Measurements from ENCODE around the gene CYTL1.

CYTL1 gene

DNA sequence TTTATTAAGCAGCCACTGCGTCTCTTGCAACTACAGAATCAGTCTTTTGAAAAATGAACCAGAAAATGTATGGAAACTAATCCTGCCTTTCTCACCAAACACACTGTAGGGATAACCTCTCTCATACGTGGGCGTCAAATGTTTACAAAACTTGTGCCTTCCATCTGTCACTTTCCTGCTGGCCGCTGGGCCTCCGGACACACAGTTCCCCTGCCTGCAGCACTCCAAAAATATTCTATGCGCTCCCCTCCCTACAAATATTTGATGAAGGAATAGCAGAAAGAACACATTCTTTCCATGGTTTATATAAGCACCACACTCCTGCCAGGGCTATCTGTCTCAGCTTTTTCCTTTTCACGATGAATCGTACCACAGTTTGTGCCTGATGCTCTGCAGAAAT is 14.9 kb upstream of the CYTL1 start:
- no peak for DNase-seq (ENCODE audit: low read depth)
- TF ChIP-seq, protein P1, sequence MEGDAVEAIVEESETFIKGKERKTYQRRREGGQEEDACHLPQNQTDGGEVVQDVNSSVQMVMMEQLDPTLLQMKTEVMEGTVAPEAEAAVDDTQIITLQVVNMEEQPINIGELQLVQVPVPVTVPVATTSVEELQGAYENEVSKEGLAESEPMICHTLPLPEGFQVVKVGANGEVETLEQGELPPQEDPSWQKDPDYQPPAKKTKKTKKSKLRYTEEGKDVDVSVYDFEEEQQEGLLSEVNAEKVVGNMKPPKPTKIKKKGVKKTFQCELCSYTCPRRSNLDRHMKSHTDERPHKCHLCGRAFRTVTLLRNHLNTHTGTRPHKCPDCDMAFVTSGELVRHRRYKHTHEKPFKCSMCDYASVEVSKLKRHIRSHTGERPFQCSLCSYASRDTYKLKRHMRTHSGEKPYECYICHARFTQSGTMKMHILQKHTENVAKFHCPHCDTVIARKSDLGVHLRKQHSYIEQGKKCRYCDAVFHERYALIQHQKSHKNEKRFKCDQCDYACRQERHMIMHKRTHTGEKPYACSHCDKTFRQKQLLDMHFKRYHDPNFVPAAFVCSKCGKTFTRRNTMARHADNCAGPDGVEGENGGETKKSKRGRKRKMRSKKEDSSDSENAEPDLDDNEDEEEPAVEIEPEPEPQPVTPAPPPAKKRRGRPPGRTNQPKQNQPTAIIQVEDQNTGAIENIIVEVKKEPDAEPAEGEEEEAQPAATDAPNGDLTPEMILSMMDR (IDR thresholded peaks at IDR 0.05; ENCODE audit: insufficient read depth, low read depth, low read length, missing control alignments): no peak
- H3K4me3 ChIP-seq (ENCODE audit: low read length): no peak overlapping the region

DNA sequence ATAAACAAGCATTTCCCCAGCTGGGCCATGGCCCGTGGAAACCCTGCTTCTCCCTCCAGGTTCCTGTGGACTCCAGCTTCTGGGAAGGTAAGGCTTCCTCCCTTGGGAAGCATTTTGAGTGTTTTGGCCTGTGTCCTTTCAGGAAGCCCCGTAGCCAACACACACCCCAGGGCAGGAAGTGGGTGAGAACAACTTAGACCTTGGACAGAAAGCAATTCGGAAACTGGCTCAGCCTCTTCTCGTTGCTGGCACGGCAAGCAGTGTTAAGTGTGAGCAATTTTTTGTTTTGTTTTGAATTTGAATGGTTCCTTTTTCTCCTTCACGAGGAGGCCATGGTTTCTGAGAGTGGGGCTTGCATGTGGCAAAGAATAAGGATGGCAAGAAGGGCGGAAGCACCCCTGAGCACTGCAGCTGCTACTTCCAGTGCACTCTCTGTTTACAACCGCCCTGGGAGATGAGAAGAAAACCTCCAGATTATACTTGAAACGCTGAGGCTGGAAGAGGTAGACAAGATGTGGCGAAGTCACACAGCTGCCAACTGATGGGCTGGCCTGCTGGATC is 14.1 kb upstream of the CYTL1 start:
- no peak overlapping the region for H3K4me3 ChIP-seq (ENCODE audit: low read length)
- no peak for DNase-seq (ENCODE audit: low read depth)
- TF ChIP-seq, protein P1 (IDR thresholded peaks at IDR 0.05; ENCODE audit: insufficient read depth, low read depth, low read length, missing control alignments): no peak

DNA sequence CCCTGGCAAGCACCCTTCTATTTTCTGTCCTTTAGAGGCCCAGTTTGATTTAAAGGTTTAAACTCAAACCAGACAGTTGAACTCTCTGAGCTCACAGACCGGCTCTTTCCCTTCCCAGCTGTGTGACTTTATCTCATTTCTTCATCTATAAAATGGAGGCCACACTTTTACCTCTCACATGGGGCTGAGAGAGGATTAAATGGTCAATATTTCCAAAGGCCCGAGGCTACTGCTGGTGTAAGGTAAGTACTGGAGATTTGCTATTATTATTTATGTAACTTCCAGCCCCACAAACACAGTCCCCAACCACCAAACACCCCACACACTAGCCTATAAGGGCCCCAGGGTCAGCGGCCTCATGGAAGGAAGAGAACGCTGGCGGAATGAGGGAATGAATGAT is 13.6 kb upstream of the CYTL1 start:
- DNase-seq (ENCODE audit: low read depth): no peak
- no peak overlapping the region for H3K4me3 ChIP-seq (ENCODE audit: low read length)
- TF ChIP-seq, protein P1 (IDR thresholded peaks at IDR 0.05; ENCODE audit: insufficient read depth, low read depth, low read length, missing control alignments): no peak

DNA sequence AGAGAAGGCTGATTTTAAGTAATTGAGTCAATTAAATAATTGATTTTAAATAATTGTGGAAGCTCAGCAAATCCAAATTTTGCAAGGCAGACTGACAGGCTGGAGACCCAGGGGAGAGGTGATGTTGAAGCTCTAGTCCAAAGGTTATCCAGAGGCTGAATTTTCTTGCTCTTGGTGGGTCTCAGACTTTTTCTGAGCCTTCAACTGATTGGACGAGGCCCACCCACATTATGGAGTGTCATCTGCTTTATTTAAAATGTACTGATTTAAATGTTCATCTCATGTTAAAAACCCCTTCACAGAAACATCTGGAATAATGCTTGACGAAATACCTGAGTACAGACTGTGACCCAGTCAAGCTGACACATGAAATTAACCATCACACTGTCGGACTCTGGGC is 11.7 kb upstream of the CYTL1 start:
- H3K4me3 ChIP-seq (ENCODE audit: low read length): no peak overlapping the region
- TF ChIP-seq, protein P1 (IDR thresholded peaks at IDR 0.05; ENCODE audit: insufficient read depth, low read depth, low read length, missing control alignments): no peak
- no peak for DNase-seq (ENCODE audit: low read depth)

DNA sequence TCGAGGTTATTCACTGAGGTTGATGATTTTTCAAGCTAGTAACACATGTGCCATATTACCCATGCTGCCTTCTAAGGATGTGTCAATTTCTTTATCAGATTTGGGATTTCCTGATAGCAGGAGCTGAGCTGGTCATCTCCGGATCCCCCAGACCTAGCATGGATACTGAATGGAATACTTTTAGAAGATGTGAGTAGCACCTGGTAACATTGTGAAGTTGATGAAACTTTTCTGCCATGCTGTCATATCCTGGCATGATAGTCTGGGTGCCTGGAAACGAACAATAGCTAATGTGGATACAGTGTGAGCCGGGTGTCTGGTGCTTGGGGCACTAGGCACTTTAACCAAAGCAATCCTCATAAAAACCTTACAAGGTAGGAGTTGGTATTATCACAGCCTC is 11.0 kb upstream of the CYTL1 start:
- no peak for DNase-seq (ENCODE audit: low read depth)
- no peak overlapping the region for H3K4me3 ChIP-seq (ENCODE audit: low read length)
- TF ChIP-seq, protein P1 (IDR thresholded peaks at IDR 0.05; ENCODE audit: insufficient read depth, low read depth, low read length, missing control alignments): no peak

DNA sequence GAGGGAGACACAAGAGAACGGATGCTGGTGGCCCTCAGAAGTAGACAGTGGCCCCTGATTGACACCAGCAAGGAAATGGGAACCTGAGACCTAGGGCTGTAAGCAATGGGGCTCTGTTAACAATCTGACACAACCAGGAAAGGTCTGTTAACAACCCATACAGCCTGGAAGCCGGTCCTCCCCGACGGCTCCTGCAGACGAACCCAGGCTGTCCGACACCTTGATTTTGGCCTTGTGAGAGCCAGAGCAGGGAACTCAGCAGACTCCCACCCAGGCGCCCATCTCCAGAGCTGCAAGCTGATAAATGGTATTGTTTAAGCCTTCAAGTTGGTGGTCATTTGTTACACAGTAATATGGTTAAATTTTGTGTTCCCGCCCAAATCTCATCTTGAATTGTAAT is 10.2 kb upstream of the CYTL1 start:
- TF ChIP-seq, protein P1 (IDR thresholded peaks at IDR 0.05; ENCODE audit: insufficient read depth, low read depth, low read length, missing control alignments): no peak
- no peak overlapping the region for H3K4me3 ChIP-seq (ENCODE audit: low read length)
- no peak for DNase-seq (ENCODE audit: low read depth)

DNA sequence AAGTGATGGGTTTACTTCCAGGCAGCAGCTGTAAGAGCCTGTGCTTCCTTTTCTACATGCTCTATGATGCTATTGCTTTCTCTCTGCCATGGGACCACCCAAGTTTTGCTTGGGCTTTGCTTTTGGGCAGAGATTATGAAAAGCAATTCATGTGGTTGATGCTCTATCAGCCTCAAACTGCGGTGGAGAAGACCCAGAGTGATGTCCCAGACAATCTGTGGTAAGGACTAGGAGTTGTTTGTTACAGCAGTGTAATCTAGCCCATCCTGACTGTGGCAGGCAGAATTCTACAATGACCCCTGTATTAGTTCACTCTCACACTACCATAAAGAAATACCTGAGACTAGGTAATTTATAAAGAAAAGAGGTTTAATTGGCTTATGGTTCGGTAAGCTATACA is 9.2 kb upstream of the CYTL1 start:
- no peak overlapping the region for H3K4me3 ChIP-seq (ENCODE audit: low read length)
- TF ChIP-seq, protein P1 (IDR thresholded peaks at IDR 0.05; ENCODE audit: insufficient read depth, low read depth, low read length, missing control alignments): no peak
- DNase-seq (ENCODE audit: low read depth): no peak
